AG09319 (cell line): ENCODE measurements around the gene EHD2.

Experiments used
- DNase-seq: peaks from one replicate; pipeline ENCODE4 v3.0.0-alpha.2; 2010; ENCODE audit warnings: low read depth; ENCODE audit errors: extremely low read depth
- TF ChIP-seq, protein P1 (sequence below): IDR thresholded peaks from 2 replicates; pipeline ENCODE4 v1.5.1; 2011; ENCODE audit warnings: low read depth, mild to moderate bottlenecking, inconsistent platforms, low read length, moderate library complexity

The EHD2 gene

DNA sequence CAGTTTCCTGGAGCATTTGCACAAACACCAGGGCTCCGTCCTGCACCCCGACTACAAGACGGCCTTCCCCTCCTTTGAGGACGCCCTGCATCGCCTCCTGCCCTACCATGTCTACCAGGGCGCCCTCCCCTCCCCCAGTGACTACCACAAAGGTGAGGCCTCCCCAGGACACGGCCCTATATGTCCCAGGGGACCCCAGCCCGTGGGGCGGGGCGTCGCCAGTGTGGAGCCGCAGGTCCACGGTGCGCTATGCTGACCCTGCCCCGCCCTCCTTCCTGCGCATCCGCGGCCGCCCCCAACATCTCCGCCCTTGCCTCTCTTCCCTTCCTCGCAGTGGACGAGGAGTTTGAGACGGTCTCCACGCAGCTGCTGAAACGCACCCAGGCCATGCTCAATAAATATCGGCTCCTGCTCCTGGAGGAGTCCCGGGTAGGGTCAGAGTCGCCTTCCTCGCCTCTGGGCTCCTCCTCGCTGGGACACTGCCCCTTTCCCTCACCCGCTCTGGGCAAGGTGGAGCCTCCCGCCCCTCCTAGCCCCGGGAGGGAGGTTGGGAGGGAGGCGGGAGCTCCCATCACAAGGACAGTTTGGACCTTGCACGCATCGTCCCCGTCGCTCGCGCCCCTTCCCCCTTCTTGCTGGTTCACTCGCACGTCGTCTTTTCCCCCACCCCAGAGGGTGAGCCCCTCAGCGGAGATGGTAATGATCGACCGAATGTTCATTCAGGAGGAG lies 14.4 kb upstream of the EHD2 start:
- TF ChIP-seq, protein P1, sequence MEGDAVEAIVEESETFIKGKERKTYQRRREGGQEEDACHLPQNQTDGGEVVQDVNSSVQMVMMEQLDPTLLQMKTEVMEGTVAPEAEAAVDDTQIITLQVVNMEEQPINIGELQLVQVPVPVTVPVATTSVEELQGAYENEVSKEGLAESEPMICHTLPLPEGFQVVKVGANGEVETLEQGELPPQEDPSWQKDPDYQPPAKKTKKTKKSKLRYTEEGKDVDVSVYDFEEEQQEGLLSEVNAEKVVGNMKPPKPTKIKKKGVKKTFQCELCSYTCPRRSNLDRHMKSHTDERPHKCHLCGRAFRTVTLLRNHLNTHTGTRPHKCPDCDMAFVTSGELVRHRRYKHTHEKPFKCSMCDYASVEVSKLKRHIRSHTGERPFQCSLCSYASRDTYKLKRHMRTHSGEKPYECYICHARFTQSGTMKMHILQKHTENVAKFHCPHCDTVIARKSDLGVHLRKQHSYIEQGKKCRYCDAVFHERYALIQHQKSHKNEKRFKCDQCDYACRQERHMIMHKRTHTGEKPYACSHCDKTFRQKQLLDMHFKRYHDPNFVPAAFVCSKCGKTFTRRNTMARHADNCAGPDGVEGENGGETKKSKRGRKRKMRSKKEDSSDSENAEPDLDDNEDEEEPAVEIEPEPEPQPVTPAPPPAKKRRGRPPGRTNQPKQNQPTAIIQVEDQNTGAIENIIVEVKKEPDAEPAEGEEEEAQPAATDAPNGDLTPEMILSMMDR = no peak
- no peak for DNase-seq

DNA sequence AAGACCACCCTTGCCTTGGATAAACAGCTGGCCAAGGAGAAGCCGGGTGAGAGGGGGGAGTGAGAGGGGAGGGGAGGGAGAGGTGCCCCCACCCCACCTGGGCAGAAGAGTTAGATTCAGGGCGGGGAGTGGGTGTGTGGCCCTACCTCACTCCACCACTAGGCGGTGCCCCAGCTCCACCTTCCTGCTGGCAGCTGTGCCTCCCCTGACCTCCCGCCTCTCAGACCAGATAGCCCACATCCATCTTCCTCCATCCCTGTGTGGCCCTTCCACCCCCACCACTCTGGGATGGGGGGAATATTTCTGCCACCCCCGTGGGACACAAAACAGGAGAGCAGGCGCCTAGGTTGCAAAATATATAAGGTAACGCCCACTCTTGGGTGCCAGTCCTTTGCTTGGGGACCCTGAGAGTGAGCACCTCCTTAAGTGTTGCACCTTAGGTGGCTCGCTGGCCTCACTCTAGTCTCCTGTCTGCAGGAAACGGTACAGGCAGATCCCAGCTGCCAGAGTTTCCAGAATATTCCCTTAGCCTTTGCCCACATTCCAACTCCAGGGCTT lies 13.8 kb upstream of the EHD2 start:
- TF ChIP-seq, protein P1 = peak; percentile 70
- DNase-seq = no peak

DNA sequence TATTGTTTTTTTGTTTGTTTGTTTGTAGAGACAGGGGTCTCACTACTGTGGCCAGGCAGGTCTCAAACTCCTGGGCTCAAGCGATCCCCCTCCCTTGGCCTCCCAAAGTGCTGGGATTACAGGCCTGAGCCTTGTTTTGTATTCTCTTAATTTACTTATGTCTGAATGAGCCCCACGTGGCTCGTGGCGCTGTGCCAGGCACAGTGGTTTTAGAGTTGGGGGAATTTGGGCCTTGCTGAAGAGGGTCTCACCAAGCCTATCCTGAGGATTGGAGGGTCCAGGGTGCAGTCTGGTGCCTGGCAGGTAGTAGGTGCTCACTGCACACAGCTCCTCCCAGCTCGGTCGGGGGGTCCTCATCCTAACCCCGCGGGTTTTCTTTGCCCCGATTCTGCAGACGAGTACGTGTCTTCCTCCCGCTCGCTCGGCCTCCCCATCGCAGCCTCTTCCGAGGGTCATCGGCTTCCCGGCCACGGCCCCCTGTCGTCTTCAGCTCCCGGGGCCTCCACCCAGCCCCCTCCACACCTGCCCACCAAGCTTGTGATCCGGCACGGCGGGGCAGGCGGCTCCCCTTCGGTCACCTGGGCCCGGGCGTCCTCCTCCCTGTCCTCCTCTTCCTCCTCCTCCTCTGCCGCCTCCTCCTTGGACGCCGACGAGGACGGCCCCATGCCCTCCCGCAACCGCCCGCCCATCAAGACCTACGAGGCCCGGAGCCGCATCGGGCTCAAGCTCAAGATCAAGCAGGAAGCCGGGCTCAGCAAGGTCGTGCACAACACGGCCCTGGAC lies 12.1 kb upstream of the EHD2 start:
- DNase-seq = no peak
- TF ChIP-seq, protein P1 = no peak

DNA sequence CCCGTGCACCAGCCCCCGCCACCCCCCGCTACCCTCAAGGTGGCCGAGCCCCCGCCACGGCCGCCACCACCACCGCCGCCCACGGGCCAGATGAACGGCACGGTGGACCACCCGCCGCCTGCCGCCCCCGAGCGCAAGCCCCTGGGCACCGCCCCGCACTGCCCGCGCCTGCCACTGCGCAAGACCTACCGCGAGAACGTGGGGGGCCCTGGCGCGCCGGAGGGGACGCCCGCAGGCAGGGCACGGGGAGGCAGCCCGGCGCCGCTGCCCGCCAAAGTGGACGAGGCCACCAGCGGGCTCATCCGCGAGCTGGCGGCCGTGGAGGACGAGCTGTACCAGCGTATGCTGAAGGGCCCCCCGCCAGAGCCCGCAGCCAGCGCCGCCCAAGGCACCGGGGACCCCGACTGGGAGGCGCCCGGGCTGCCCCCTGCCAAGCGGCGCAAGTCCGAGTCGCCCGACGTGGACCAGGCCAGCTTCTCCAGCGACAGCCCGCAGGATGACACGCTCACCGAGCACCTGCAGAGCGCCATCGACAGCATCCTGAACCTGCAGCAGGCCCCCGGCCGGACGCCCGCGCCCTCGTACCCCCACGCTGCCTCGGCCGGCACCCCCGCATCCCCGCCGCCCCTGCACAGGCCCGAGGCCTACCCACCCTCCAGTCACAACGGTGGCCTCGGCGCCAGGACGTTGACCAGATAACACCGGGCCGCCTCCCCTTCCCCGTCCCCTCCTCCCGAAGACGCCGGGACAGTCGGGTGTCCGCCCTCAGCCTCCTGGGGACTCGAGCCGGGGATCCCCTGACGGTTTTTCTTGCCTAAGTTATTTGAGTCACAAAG lies 11.3 kb upstream of the EHD2 start:
- DNase-seq = no peak
- TF ChIP-seq, protein P1 = no peak

GRCh38 chr19:47702671-47703070 lies 10.6 kb upstream of the EHD2 start:
- no peak for DNase-seq
- TF ChIP-seq, protein P1 = no peak

GRCh38 chr19:47703301-47703700 lies 9.9 kb upstream of the EHD2 start:
- no peak for DNase-seq

More at GRCh38 chr19:47703301-47703700, 9.9 kb upstream of the EHD2 start:
- TF ChIP-seq, protein P1 = no peak
